HL-60 (cell line): ENCODE data around the gene EXOSC2.

Source experiments
- DNase-seq, 2 experiments: peaks; one replicate each; pipeline ENCODE4 v3.0.0-alpha.2; 2010 to 2020; ENCODE audit warnings: low read depth in 1 of 2, low spot score in 1 of 2
- H3K27ac ChIP-seq: fragments of 250-450 bp; sonication (Bioruptor Pico); replicated peaks from 2 replicates; pipeline ENCODE4 v1.5.1; 2020; ENCODE audit warnings: mild to moderate bottlenecking, moderate library complexity
- H3K27me3 ChIP-seq: fragments of 250-450 bp; sonication (Bioruptor Pico); 2 replicates; pipeline ENCODE4 v1.5.1; 2021; ENCODE audit warnings: mild to moderate bottlenecking, moderate library complexity; ENCODE audit not compliant: insufficient read depth, poor library complexity, severe bottlenecking
- H3K4me3 ChIP-seq: replicated peaks from 2 replicates; pipeline ENCODE4 v1.5.1; 2011; ENCODE audit warnings: mild to moderate bottlenecking, control low read depth, low read length; ENCODE audit not compliant: insufficient read depth
- CTCF ChIP-seq: IDR thresholded peaks from one replicate; pipeline ENCODE4 v1.5.1; 2011; ENCODE audit warnings: low read length, control low read depth, inconsistent platforms; ENCODE audit not compliant: insufficient read depth
- GABPA ChIP-seq: IDR thresholded peaks from 2 replicates; pipeline ENCODE4 v1.6.1; 2012; ENCODE audit warnings: low read depth
- POLR2AphosphoS5 ChIP-seq: IDR thresholded peaks from 2 replicates; pipeline ENCODE4 v1.6.1; 2012; ENCODE audit warnings: low read depth
- REST ChIP-seq: IDR thresholded peaks from 2 replicates; pipeline ENCODE4 v1.6.1; 2012; ENCODE audit warnings: low read depth; ENCODE audit not compliant: insufficient replicate concordance
- SPI1 ChIP-seq: IDR thresholded peaks from 2 replicates; pipeline ENCODE4 v1.6.1; 2012; ENCODE audit warnings: low read depth, mild to moderate bottlenecking, borderline replicate concordance

The EXOSC2 gene

GRCh38 chr9:130669965-130670364 lies 23.6 kb upstream of the EXOSC2 start:
- H3K4me3 ChIP-seq, result no peak overlapping the region
- DNase-seq, result no peak
- TF ChIP-seq CTCF (no peak), POLR2AphosphoS5 (no peak), SPI1 (no peak), REST (no peak), GABPA (no peak)
- no peak overlapping the region for H3K27ac ChIP-seq
- peaks cover 28% of the 10 kb centered on the region for H3K27me3 ChIP-seq

DNA sequence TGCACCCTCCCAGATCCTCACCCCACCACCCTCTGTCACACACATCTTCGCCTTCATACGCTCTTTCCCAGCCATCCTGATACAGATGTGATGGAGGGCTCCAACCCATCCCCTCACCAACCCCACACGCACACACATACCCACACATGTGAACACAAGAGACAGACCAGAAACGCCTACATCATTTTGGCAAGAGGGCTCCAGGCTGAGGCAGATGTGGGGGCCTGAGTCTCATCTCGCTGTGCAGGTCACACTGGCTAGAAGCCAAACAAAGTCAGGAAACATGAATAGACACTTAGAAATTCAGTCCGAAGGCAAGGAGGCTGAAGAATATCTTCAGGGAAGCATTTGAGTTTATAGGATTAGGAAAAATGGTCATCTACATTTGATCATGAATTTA lies 22.9 kb upstream of the EXOSC2 start:
- no peak for DNase-seq
- Histone ChIP-seq H3K27ac (no peak overlapping the region), H3K27me3 (peaks cover 23% of the 10 kb centered on the region), H3K4me3 (no peak overlapping the region)
- TF ChIP-seq SPI1 (no peak), GABPA (no peak), CTCF (no peak), POLR2AphosphoS5 (no peak), REST (no peak)

GRCh38 chr9:130672466-130672865 lies 21.1 kb upstream of the EXOSC2 start:
- DNase-seq, result no peak
- TF ChIP-seq REST, result no peak
- no peak for TF ChIP-seq SPI1
- no peak for TF ChIP-seq CTCF
- no peak overlapping the region for H3K27ac ChIP-seq
- H3K27me3 ChIP-seq, result peaks cover 5% of the 10 kb centered on the region
- no peak overlapping the region for H3K4me3 ChIP-seq
